Stimulated activated naive B cell treated with anti-CD40 and anti-IgM and Interleukin-4, amounts not matched to agents 10 μg/mL and 1 μg/mL and 100 μg/mL, for 72 hours (primary cell): ENCODE results near the gene PGA3.
"Not testable (repeated sequence)": the region's sequence is repeated elsewhere in the genome, so short reads cannot be mapped to it uniquely, and the experiment has no call there.

Experiments used
- ATAC-seq, 2 donors: fragments of 150-1000 bp; cut with Tn5 transposase; replicated peaks; 2 replicates each; pipeline ENCODE4 v1.10.0; 2021; ENCODE audit warnings: moderate library complexity in 1 of 2
- DNase-seq: peaks from one replicate; pipeline ENCODE4 v3.0.0; 2021
- H3K27ac Mint-ChIP-seq: one replicate; pipeline ENCODE4 v1.8.0; 2022; ENCODE audit warnings: mild to moderate bottlenecking, mixed read lengths
- H3K27me3 Mint-ChIP-seq, 2 donors: one replicate each; pipeline ENCODE4 v1.8.0; 2022; ENCODE audit warnings: mixed read lengths in 2 of 2
- H3K36me3 Mint-ChIP-seq, 2 donors: one replicate each; pipeline ENCODE4 v1.8.0; 2022; ENCODE audit warnings: mixed read lengths in 2 of 2, mild to moderate bottlenecking in 1 of 2
- H3K4me1 Mint-ChIP-seq, 2 donors: one replicate each; pipeline ENCODE4 v1.8.0; 2022; ENCODE audit warnings: mixed read lengths in 2 of 2, mild to moderate bottlenecking in 1 of 2
- H3K4me3 Mint-ChIP-seq, 2 donors: one replicate each; pipeline ENCODE4 v1.8.0; 2022; ENCODE audit warnings: mild to moderate bottlenecking in 2 of 2, mixed read lengths in 2 of 2, moderate library complexity in 1 of 2
- H3K9me3 Mint-ChIP-seq, 2 donors: one replicate each; pipeline ENCODE4 v1.8.0; 2022; ENCODE audit warnings: mixed read lengths in 2 of 2, mild to moderate bottlenecking in 1 of 2

Gene PGA3

DNA sequence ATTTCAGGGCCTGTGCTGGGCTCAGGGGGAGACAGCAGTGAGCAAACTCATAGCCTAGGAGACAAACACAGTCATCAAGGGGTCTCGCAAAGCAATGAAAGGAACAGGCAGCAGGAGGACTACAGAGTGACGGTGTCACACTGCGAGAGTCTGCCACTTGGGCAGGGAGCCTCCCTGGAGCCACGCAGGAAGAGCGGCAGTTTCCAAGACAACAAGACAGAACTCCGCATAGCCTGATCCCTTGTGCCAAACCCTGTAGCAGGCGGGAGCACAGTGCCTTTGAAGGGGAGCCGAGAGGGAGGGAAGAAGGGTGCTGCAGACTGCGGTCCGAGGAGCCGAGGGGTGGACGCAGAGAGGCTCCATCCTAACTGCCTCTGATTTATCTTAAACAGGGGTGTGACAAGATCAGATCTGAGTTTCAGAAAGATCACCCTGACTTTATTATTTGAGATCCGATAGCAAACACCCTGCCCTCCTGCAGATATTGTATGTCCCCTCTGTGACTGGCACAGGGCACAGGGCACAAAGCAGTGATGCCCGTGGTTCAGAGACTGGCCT, 1.3 kb downstream of the PGA3 start:
- ATAC-seq, H3K27ac Mint-ChIP-seq, H3K4me1 Mint-ChIP-seq, H3K4me3 Mint-ChIP-seq, H3K36me3 Mint-ChIP-seq, H3K9me3 Mint-ChIP-seq, DNase-seq: not testable (repeated sequence)
- H3K27me3 Mint-ChIP-seq: peaks cover 13 to 28% of the 10 kb centered on the region in 2 donors

DNA sequence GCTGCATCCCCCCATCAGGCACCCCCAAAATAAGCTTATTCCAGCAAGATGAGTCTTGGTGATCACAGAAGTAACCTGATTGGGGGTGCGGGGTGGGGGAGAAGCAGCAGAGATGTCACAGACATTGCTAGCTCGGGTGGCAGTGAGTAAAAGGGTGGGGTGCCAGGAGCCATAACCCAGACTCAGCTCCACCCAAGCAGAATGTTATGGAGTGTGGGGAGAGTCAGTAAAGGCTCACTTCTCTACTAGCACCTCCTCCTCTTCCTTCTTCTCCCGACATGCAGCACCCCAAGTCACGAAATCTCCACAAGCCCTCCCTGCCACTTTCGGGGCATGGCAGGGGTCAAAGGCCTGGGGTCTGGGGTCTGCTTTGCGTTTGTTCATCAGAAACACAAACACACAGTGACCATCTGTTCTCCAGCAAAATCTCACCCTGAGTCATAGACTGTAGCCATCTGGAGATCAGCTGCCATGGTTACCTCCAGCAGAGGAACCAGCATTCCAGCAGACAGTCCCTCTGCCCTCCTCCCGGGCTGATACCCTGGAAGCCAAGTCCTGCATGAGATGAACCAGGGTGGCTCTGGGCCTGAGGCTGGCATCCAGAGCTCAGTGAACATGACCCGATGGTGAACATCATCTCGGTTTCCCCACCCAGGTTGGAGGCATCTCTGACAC, 4.5 kb downstream of the PGA3 start:
- H3K4me1 Mint-ChIP-seq, DNase-seq, H3K27me3 Mint-ChIP-seq, H3K36me3 Mint-ChIP-seq, H3K9me3 Mint-ChIP-seq, H3K27ac Mint-ChIP-seq, ATAC-seq, H3K4me3 Mint-ChIP-seq: not testable (repeated sequence)

DNA sequence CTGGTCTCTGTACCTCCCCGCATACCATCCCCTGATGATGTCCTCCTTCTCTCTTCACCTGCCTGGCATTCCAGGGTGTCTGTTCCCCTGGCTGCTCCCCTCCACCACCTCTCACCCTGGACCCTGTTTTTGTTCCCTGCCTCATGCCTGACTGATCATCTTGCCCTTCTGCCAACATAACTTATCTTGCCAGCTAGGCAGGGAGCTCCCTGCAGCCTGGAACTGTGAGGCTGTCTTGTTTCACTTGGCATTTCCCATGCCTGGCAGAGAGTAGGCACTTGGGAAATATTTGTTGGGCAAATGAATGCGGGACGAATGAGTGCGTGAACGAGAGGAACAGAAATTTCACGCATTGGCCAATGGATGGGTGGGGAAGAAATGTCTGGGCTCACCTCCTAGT, 7.3 kb downstream of the PGA3 start:
- not testable (repeated sequence) for H3K4me1 Mint-ChIP-seq, H3K36me3 Mint-ChIP-seq, H3K4me3 Mint-ChIP-seq, DNase-seq, ATAC-seq, H3K9me3 Mint-ChIP-seq, H3K27ac Mint-ChIP-seq, H3K27me3 Mint-ChIP-seq

DNA sequence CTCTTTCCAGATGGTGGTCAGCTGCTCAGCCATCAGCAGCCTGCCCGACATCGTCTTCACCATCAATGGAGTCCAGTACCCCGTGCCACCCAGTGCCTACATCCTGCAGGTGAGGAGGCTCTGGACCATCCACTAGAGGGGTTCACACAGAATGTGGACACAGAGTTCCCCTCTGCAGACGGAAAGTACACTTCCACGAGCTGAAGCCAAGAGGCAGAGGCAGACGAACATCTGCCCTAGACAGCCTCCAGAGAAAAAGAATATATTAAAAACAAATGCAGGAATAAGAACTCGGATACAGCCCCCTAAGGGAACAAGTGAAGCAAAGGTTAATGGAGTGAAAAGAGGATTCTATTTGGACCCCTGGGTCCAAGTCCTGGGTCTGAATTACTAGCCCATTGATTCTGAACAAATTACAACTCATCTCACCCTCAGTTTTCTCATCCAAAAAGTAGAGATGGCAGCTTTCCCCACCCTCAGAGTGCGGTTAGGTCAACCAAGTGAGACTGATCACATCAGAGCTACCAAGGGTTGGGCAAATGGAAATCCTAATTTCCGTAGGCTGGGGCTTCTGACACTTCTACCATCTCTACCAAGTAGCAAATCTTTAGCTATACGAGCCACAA, 8.1 kb downstream of the PGA3 start:
- H3K9me3 Mint-ChIP-seq, H3K27me3 Mint-ChIP-seq, DNase-seq, ATAC-seq, H3K4me3 Mint-ChIP-seq, H3K36me3 Mint-ChIP-seq, H3K4me1 Mint-ChIP-seq, H3K27ac Mint-ChIP-seq: not testable (repeated sequence)

DNA sequence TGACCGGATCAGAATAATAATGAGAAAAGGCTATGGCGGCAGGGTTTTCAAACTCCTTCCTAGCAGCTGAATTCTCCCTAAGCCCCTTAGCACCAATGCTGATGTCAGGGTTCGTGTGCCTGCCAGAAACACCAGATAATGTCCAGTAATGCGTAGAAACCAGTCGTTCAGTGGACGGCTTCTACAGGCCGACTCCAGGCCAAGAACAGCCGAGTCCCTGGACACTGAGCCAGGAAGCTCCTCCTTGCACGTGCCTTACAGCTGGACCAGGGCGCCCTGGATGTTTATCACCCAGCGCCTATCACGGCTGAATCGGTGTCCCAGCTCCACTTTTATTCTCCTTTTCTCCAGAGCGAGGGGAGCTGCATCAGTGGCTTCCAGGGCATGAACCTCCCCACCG, 8.9 kb downstream of the PGA3 start:
- not testable (repeated sequence) for H3K27me3 Mint-ChIP-seq, H3K36me3 Mint-ChIP-seq, H3K4me3 Mint-ChIP-seq, H3K4me1 Mint-ChIP-seq, H3K27ac Mint-ChIP-seq, DNase-seq, H3K9me3 Mint-ChIP-seq, ATAC-seq

DNA sequence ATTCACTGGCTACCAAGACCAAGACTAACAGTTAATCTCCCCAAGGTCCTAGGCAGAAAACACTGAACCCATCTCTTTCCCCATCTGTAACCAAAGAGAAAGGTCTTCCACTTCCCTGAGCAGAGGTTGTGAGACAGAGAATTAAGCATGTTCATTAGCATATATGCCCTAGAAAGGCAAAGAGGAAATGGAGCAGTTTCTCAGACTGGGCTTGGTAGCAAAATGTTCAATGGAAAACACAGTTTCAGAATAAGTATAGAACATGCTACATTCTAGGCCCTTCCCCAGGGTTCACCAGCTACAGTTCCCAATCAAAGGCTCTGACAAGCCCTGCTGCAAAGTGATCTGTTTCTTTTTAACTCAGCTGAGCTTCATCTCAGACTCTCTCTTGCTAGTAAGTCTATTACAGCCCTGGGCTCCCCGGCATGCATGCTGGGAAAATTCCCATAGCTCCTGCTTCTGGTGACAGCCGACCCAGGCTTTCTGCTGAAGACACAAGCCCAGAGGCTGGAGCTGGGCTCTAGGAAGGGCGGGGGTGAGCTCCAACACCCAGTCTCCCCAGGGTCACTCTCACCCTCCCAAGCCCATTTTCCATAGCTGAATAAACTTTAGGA, 10.5 kb downstream of the PGA3 start:
- not testable (repeated sequence) for H3K27ac Mint-ChIP-seq, H3K4me1 Mint-ChIP-seq, H3K9me3 Mint-ChIP-seq, DNase-seq, H3K36me3 Mint-ChIP-seq, H3K4me3 Mint-ChIP-seq, H3K27me3 Mint-ChIP-seq
- ATAC-seq: peak; percentile 82 to 83

DNA sequence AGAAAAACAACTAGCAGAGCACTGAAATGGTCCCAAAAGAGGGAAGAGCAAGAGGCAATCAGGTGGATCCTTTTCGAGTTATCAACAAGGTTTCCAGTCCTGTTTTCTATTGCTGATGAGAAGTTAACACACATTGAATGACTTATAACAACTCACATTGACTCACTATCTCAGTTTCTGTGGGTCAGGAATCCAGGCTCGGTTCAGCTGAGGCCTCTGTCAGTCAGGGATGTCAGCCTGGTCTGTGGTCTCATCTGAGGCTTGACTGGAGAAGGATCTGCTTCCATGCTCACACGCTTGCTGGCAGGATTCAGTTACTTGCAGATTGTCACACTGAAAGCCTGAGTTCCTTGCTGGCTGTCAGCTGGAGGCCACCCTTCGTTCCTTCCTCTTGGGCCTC, 15.0 kb downstream of the PGA3 start:
- ATAC-seq, H3K36me3 Mint-ChIP-seq, H3K4me1 Mint-ChIP-seq, H3K27me3 Mint-ChIP-seq, H3K9me3 Mint-ChIP-seq, H3K4me3 Mint-ChIP-seq, DNase-seq, H3K27ac Mint-ChIP-seq: not testable (repeated sequence)

DNA sequence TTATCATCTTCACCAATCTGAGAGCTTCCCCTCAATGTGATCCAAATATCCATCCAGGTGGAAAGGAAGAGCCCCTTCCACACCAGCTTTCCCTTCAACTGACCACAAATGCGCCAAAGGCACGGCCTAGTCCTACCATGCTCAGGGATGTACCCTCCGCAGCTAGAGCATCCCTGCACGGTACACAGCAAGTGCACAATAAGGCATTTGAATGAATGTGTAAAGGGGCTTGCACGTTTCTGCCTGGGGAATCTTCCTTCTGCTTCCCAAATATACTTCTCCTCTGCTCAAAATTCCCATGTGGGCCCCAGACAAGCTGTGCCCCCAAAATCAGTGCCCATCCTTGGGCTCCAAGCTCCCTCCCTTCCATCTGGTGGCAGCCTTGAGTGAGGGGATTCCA, 15.7 kb downstream of the PGA3 start:
- H3K36me3 Mint-ChIP-seq, H3K27ac Mint-ChIP-seq, H3K27me3 Mint-ChIP-seq, ATAC-seq, DNase-seq, H3K4me3 Mint-ChIP-seq, H3K9me3 Mint-ChIP-seq, H3K4me1 Mint-ChIP-seq: not testable (repeated sequence)

DNA sequence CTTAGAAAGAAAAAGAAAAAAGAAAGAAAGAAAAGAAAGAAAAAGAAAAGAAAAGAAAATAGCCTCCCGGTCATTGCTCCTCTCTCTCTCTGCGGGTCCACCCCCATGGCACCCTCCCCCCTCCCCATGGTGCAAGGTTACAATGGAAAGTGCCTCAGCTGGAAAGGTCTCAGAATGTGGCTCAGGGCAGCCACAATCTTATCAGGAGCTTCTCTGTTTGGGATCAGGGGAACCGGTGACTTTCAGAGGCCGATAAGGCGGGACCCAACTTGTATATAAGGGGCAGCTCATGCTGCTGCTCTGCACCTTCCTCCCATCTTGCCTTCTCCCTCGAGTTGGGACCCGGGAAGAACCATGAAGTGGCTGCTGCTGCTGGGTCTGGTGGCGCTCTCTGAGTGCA, 18.7 kb downstream of the PGA3 start, which contains the start of gene PGA4:
Gene PGA4, plus strand, starts transcription at position 301 of the 400 bp plus-strand sequence. Its CDS starts 54 bp downstream, at position 355.
- not testable (repeated sequence) for H3K9me3 Mint-ChIP-seq, DNase-seq, H3K27me3 Mint-ChIP-seq, H3K36me3 Mint-ChIP-seq, H3K27ac Mint-ChIP-seq, H3K4me3 Mint-ChIP-seq, ATAC-seq, H3K4me1 Mint-ChIP-seq

DNA sequence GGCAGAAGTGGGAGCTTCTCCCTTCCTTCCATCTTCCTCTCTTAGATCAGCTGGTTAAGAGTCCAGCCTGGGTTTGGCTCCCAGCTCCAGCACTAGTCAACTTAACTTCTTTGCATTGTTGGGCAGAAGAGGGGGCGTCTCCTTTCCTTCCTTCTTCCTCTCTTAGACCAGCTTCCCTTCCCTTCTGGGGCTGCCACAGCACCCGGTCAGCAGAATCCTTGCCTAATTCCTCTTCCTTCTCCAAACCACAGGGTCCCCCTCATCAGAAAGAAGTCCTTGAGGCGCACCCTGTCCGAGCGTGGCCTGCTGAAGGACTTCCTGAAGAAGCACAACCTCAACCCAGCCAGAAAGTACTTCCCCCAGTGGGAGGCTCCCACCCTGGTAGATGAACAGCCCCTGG, 19.4 kb downstream of the PGA3 start:
- H3K27ac Mint-ChIP-seq, ATAC-seq, H3K36me3 Mint-ChIP-seq, H3K9me3 Mint-ChIP-seq, H3K4me1 Mint-ChIP-seq, DNase-seq, H3K4me3 Mint-ChIP-seq, H3K27me3 Mint-ChIP-seq: not testable (repeated sequence)

DNA sequence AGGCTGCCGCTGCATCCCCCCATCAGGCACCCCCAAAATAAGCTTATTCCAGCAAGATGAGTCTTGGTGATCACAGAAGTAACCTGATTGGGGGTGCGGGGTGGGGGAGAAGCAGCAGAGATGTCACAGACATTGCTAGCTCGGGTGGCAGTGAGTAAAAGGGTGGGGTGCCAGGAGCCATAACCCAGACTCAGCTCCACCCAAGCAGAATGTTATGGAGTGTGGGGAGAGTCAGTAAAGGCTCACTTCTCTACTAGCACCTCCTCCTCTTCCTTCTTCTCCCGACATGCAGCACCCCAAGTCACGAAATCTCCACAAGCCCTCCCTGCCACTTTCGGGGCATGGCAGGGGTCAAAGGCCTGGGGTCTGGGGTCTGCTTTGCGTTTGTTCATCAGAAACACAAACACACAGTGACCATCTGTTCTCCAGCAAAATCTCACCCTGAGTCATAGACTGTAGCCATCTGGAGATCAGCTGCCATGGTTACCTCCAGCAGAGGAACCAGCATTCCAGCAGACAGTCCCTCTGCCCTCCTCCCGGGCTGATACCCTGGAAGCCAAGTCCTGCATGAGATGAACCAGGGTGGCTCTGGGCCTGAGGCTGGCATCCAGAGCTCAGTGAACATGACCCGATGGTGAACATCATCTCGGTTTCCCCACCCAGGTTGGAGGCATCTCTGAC, 23.3 kb downstream of the PGA3 start:
- not testable (repeated sequence) for H3K4me3 Mint-ChIP-seq, H3K4me1 Mint-ChIP-seq, ATAC-seq, H3K27me3 Mint-ChIP-seq, H3K36me3 Mint-ChIP-seq, H3K9me3 Mint-ChIP-seq, H3K27ac Mint-ChIP-seq, DNase-seq

DNA sequence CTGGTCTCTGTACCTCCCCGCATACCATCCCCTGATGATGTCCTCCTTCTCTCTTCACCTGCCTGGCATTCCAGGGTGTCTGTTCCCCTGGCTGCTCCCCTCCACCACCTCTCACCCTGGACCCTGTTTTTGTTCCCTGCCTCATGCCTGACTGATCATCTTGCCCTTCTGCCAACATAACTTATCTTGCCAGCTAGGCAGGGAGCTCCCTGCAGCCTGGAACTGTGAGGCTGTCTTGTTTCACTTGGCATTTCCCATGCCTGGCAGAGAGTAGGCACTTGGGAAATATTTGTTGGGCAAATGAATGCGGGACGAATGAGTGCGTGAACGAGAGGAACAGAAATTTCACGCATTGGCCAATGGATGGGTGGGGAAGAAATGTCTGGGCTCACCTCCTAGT, 26.1 kb downstream of the PGA3 start:
- H3K4me1 Mint-ChIP-seq, H3K9me3 Mint-ChIP-seq, H3K27me3 Mint-ChIP-seq, H3K27ac Mint-ChIP-seq, H3K4me3 Mint-ChIP-seq, H3K36me3 Mint-ChIP-seq, ATAC-seq, DNase-seq: not testable (repeated sequence)

DNA sequence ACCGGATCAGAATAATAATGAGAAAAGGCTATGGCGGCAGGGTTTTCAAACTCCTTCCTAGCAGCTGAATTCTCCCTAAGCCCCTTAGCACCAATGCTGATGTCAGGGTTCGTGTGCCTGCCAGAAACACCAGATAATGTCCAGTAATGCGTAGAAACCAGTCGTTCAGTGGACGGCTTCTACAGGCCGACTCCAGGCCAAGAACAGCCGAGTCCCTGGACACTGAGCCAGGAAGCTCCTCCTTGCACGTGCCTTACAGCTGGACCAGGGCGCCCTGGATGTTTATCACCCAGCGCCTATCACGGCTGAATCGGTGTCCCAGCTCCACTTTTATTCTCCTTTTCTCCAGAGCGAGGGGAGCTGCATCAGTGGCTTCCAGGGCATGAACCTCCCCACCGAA, 27.7 kb downstream of the PGA3 start:
- H3K36me3 Mint-ChIP-seq, DNase-seq, H3K4me3 Mint-ChIP-seq, ATAC-seq, H3K4me1 Mint-ChIP-seq, H3K27ac Mint-ChIP-seq, H3K9me3 Mint-ChIP-seq, H3K27me3 Mint-ChIP-seq: not testable (repeated sequence)

DNA sequence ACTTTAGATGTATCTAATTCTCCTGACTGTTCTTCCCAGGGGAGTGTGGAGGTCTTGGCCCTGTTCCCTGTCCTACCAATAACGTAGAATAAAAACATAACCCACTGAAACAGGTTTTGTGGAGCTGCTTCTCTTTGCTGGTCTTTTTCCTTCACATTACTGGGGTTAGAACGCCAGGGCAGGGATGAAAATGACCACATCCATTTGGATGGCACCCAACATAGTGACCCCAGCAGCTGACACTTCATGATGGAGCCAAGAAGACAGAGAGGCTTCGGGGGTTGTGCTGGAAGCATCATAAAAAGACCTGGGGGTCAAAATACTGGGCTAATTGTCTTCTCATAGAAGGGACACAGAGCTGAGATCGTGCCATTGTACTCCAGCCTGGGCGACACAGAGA, 28.3 kb downstream of the PGA3 start:
- not testable (repeated sequence) for H3K27ac Mint-ChIP-seq, H3K4me3 Mint-ChIP-seq, H3K27me3 Mint-ChIP-seq, DNase-seq, H3K4me1 Mint-ChIP-seq, H3K9me3 Mint-ChIP-seq, ATAC-seq, H3K36me3 Mint-ChIP-seq
